A673 (cell line): ENCODE results near the gene AGRN. TPM values are rescaled to one million over a fixed set of nuclear protein-coding genes. Genes with fewer than 3 reads are reported as not detected.

Source experiments
- BruUV-seq: library from RNA; stranded (reverse); fragments of 400-500 nt; replicated peaks from 2 replicates; lab custom pipeline; 2021; lab: Mats Ljungman, UMichigan
- CTCF ChIA-PET: fragments of 300-600 bp; sonication (Branson Sonifier 250); formaldehyde crosslinking; loops from one replicate; lab custom pipeline; 2022; ENCODE audit warnings: antibody characterized with exemption; lab: Charles Lee
- POLR2A ChIA-PET: fragments of 300-600 bp; sonication (Branson Sonifier 250); formaldehyde crosslinking; loops from one replicate; lab custom pipeline; 2022; ENCODE audit warnings: antibody characterized with exemption; ENCODE audit not compliant: low non-redundant PET; lab: Charles Lee
- DNase-seq: peaks from one replicate; pipeline ENCODE4 v3.0.0-alpha.2; 2015; ENCODE audit warnings: low spot score
- H3K27ac ChIP-seq: fragments of 200-600 bp; sonication (generic); 2 replicates; pipeline ENCODE4 v1.5.1; 2016; ENCODE audit warnings: mixed run types, low read depth, mild to moderate bottlenecking, mixed read lengths, antibody characterized with exemption, low read length; ENCODE audit not compliant: poor library complexity, severe bottlenecking
- H3K27me3 ChIP-seq: fragments of 200-600 bp; sonication (generic); replicated peaks from 2 replicates; pipeline ENCODE4 v1.6.1; 2017; ENCODE audit warnings: mixed run types, low read depth, mild to moderate bottlenecking, mixed read lengths, antibody characterized with exemption, low read length; ENCODE audit not compliant: insufficient read depth, poor library complexity
- H3K36me3 ChIP-seq: fragments of 200-600 bp; sonication (generic); 2 replicates; pipeline ENCODE4 v1.6.1; 2016; ENCODE audit warnings: mixed run types, mild to moderate bottlenecking, mixed read lengths, antibody characterized with exemption, low read length; ENCODE audit not compliant: insufficient read depth, poor library complexity, severe bottlenecking
- H3K4me1 ChIP-seq: fragments of 200-600 bp; sonication (generic); 2 replicates; pipeline ENCODE4 v1.6.1; 2017; ENCODE audit warnings: mixed run types, mild to moderate bottlenecking, mixed read lengths, antibody characterized with exemption, low read length; ENCODE audit not compliant: insufficient read depth, poor library complexity, severe bottlenecking
- H3K4me3 ChIP-seq: fragments of 200-600 bp; sonication (generic); 2 replicates; pipeline ENCODE4 v1.5.1; 2016; ENCODE audit warnings: low read depth, mixed run types, mild to moderate bottlenecking, mixed read lengths, low read length; ENCODE audit not compliant: poor library complexity, severe bottlenecking
- H3K9me3 ChIP-seq: fragments of 200-600 bp; sonication (generic); 2 replicates; pipeline ENCODE4 v1.6.1; 2016; ENCODE audit warnings: mixed run types, low read depth, mild to moderate bottlenecking, mixed read lengths, antibody characterized with exemption, low read length; ENCODE audit not compliant: poor library complexity, severe bottlenecking
- CTCF ChIP-seq: fragments of 300-800, 200-600 bp; sonication (generic); conservative IDR thresholded peaks from 2 replicates; pipeline ENCODE4 v1.5.1; 2017; ENCODE audit warnings: low read depth, mild to moderate bottlenecking, antibody characterized with exemption, low read length, moderate library complexity, mixed read lengths
- EZH2 ChIP-seq: fragments of 200-600 bp; sonication (generic); IDR thresholded peaks from 2 replicates; pipeline ENCODE4 v1.6.1; 2017; ENCODE audit warnings: borderline replicate concordance, low read depth, mild to moderate bottlenecking, mixed read lengths, antibody characterized with exemption, low read length; ENCODE audit not compliant: poor library complexity, severe bottlenecking
- intact Hi-C: fragments of 100-400 bp; cut with micrococcal nuclease; formaldehyde crosslinking; loops from one replicate; pipeline ENCODE4 v1.10.0; 2022; ENCODE audit not compliant: unreplicated experiment
- total RNA-seq: library from RNA; stranded (reverse); gene quantifications from 2 replicates; pipeline ENCODE4 v1.2.3, GENCODE V29; 2021

Gene AGRN
- total RNA-seq, 1 experiment from 2014 or later: 151 TPM

- no TSS peak for BruUV-seq
- Histone ChIP-seq H3K27ac (no peak overlapping the region), H3K9me3 (no peaks in the 10 kb centered on the region), H3K4me3 (no peak overlapping the region), H3K27me3 (no peaks in the 10 kb centered on the region), H3K36me3 (peaks cover 21% of the 10 kb centered on the region), H3K4me1 (peaks cover 10% of the 10 kb centered on the region)
- TF ChIP-seq CTCF: no peak
- ChIA-PET CTCF (no interaction called here), POLR2A (no interaction called here)
- DNase-seq: no peak
- intact Hi-C loops: no loop called here
These were observed 24.6 kb downstream of the AGRN start for GRCh38 chr1:1044455-1045078.

GRCh38 chr1:1045129-1045528 is 25.2 kb downstream of the AGRN start:
- H3K9me3 ChIP-seq: no peaks in the 10 kb centered on the region
- H3K4me3 ChIP-seq: no peak overlapping the region
- no peak for DNase-seq
- peaks cover 4% of the 10 kb centered on the region for H3K4me1 ChIP-seq
- TF ChIP-seq CTCF (no peak), EZH2 (no peak)
- no peak overlapping the region for H3K27ac ChIP-seq
- intact Hi-C loops: no loop called here
- ChIA-PET CTCF (no interaction called here), POLR2A (no interaction called here)
- H3K36me3 ChIP-seq: peaks cover 21% of the 10 kb centered on the region
- no peaks in the 10 kb centered on the region for H3K27me3 ChIP-seq
- no TSS peak for BruUV-seq

DNA sequence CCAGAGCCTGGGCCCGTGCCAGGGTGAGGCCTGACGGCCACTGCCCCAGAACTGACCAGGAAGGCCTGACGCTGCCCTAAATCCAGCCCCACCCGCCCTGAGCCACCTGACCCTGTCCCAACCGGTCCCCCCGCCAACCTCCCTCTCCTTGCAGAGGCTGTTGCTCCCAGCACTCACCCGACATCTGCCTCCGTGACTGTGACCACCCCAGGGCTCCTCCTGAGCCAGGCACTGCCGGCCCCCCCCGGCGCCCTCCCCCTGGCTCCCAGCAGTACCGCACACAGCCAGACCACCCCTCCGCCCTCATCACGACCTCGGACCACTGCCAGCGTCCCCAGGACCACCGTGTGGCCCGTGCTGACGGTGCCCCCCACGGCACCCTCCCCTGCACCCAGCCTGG is 26.3 kb downstream of the AGRN start:
- no peak for DNase-seq
- no TSS peak for BruUV-seq

More for the DNA sequence above, 26.3 kb downstream of the AGRN start:
- Histone ChIP-seq H3K27me3 (no peaks in the 10 kb centered on the region), H3K4me3 (no peak overlapping the region), H3K36me3 (peaks cover 21% of the 10 kb centered on the region), H3K27ac (no peak overlapping the region), H3K4me1 (no peaks in the 10 kb centered on the region), H3K9me3 (no peaks in the 10 kb centered on the region)
- ChIA-PET POLR2A (no interaction called here), CTCF (no interaction called here)
- TF ChIP-seq CTCF (no peak), EZH2 (no peak)
- intact Hi-C loops: no loop called here
